Fibroblast of lung (primary cell): Measurements from ENCODE around the gene HOXC10.
A peak's percentile ranks its signal among the peaks of the same experiment; 100 is the strongest.

ENCODE experiments used
- CTCF ChIP-seq, 2 donors: IDR thresholded peaks in 1 of 2; conservative IDR thresholded peaks in 1 of 2; 1 replicate in 1 of 2; 2 replicates in 1 of 2; pipeline ENCODE4 v1.5.1; 2011 to 2012; ENCODE audit warnings: low read length in 2 of 2, control low read depth in 1 of 2, inconsistent platforms in 1 of 2, low read depth in 1 of 2, mild to moderate bottlenecking in 1 of 2
- EZH2 ChIP-seq: IDR thresholded peaks from 2 replicates; pipeline ENCODE4 v1.5.1; 2012; ENCODE audit warnings: low read length, control low read depth, mild to moderate bottlenecking; ENCODE audit errors: missing control alignments

GRCh38 chr12:53937596-53938325 is 47.2 kb upstream of the HOXC10 start:
- TF ChIP-seq CTCF (conservative IDR thresholded peaks at IDR 0.05 in 1 of 2, IDR thresholded peaks at IDR 0.05 in 1 of 2; ENCODE audit: low read depth in 1 of 2, low read length in 2 of 2) (no peak), EZH2 (peak; percentile 74)
